LNCaP clone FGC (cell line): ENCODE data around the gene FBN1.

ENCODE experiments used
- DNase-seq: peaks from one replicate; pipeline ENCODE4 v3.0.0-alpha.2; 2011; ENCODE audit warnings: low read depth
- H3K4me3 ChIP-seq: 2 replicates; pipeline ENCODE4 v1.5.1; 2011; ENCODE audit warnings: mild to moderate bottlenecking, low read depth, low read length, control low read depth
- TF ChIP-seq, protein P1 (sequence below): IDR thresholded peaks from 2 replicates; pipeline ENCODE4 v1.5.1; 2012; ENCODE audit warnings: mild to moderate bottlenecking; ENCODE audit not compliant: control insufficient read depth, insufficient read depth; ENCODE audit errors: extremely low read depth

The FBN1 gene

DNA sequence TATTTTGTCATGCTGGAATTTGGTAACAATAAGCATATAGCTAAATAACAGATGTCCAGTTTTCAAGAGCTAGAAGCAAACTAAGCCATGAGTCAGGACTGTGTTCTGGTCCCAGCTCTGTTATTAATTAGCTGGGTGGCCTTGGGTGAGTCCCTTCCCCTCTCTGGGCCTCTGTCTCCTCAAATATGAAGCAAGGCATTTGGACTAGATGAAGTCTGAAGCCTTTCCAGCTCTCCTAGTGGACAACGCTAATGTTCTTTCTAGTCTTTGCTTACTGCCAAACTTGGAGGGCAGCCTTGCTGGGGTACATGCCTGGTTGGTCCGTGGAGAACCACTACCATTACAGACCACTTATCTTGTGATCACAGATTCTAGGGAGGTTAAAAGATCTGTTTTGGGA, 186.6 kb downstream of the FBN1 start:
- TF ChIP-seq, protein P1, sequence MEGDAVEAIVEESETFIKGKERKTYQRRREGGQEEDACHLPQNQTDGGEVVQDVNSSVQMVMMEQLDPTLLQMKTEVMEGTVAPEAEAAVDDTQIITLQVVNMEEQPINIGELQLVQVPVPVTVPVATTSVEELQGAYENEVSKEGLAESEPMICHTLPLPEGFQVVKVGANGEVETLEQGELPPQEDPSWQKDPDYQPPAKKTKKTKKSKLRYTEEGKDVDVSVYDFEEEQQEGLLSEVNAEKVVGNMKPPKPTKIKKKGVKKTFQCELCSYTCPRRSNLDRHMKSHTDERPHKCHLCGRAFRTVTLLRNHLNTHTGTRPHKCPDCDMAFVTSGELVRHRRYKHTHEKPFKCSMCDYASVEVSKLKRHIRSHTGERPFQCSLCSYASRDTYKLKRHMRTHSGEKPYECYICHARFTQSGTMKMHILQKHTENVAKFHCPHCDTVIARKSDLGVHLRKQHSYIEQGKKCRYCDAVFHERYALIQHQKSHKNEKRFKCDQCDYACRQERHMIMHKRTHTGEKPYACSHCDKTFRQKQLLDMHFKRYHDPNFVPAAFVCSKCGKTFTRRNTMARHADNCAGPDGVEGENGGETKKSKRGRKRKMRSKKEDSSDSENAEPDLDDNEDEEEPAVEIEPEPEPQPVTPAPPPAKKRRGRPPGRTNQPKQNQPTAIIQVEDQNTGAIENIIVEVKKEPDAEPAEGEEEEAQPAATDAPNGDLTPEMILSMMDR: no peak
- H3K4me3 ChIP-seq: no peak overlapping the region
- no peak for DNase-seq

DNA sequence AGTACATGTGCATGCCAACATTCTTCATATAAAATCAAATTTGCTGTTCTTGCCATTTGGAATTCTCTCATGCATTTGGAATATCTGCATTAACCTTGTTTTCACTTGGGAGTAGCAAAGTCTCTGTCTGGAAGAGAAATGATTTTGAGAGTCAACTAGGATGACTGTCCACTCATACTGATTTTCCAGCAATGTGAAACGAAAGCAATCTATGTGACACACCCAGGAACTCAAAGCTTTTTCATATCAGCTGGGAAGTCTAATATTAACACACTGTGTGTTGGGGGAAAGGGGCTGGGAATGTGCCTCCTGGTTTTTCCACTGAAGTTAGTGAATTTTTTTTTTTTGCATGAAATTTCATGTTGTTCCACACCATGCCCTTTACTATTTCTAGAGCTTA, 189.4 kb downstream of the FBN1 start:
- no peak for DNase-seq
- TF ChIP-seq, protein P1: no peak
- H3K4me3 ChIP-seq: no peak overlapping the region

DNA sequence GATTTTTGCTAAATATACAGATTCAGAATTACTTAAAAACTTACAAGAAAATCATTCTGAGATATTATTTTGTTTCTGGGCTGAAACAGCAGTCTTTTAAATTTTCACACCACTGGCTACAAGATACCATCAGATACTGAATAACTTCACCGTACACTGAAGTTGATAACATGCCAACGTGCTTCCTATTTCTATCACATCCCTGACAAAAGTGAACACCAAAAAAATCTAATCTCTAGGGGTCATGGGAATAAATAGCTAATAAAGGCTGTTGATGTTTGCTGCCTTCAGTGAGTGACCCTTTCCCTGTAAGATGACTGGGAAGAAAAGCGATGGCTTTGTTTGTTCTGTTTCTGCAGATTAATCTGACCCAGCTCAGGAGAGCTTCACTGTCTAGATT, 193.8 kb downstream of the FBN1 start:
- TF ChIP-seq, protein P1: no peak
- no peak overlapping the region for H3K4me3 ChIP-seq
- no peak for DNase-seq

DNA sequence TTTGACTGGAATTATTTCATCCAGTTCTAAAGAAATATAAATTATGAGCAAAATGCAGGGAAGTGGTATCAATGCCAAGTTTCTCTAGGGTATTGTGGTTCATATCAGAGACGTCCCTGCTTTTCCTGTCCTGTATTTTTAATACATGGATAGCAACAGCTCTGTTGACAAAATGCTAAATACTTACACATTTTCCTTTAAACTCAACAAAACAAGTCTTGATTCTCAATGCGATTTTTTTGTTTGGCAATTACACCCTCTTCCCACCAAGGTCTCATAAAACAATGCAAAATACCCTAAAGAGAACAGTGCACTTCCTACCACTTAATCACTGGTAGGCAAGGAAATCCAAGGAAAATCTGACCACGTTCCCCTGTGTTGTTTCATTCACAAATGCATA, 194.3 kb downstream of the FBN1 start:
- TF ChIP-seq, protein P1: no peak
- H3K4me3 ChIP-seq: no peak overlapping the region
- DNase-seq: no peak

DNA sequence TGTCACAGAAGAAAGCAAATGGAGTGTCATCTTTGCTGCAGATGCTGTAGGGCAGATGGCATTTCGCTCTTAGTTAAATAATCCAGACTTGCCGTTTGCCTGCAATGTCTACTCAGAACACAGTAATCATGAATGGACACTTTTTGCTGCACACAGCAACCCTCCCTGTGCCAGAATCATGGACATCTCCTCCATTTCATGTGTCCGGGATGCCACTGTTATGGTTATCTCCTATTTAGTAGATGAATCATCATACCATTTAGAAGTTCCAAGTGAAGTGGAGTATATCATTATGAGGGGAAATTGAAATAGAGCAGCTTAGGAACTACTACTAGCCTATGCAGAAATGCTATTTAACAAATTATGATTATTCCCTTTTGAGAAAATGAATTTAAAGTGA, 195.8 kb downstream of the FBN1 start:
- TF ChIP-seq, protein P1: no peak
- no peak for DNase-seq

DNA sequence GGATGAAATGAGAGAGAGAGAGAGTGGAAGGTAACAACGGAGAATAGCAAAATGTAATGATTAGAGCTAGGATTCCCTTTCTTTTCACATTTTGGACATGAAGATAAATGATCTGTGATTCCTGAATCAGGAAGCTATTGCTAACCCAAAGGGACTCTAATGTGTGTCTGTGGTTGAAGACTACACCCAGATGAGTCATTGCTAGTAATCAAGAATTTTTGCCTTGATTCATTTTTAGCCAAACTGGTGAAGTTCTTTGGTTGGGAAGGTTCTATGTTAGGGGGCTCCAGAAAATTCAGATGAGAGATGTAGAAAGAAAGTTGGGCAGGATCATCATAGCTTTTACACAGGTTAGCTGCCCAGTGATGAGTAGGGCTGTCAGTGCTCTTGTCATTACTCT, 197.9 kb downstream of the FBN1 start:
- DNase-seq: no peak
- no peak overlapping the region for H3K4me3 ChIP-seq
- TF ChIP-seq, protein P1: no peak

More for the DNA sequence above, 195.8 kb downstream of the FBN1 start:
- no peak overlapping the region for H3K4me3 ChIP-seq

DNA sequence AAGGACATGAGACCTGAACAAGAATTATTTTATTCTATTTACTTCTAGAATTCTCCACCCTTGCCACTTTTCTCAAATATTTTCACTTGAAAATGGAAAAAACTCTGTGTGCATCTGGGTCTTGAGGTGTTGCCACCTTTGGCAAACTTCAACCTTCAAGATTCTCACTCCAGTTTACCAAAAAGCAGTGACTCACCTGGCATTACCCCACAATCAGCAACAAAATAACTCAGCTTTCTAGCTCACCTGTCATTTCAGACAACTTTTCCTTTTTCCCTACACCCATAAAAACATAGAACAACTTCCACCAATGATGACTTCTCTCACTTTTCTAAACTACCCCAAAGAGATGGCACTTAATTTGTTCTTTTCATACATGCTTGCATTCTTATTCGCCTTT, 198.5 kb downstream of the FBN1 start:
- TF ChIP-seq, protein P1: no peak
- H3K4me3 ChIP-seq: no peak overlapping the region
- no peak for DNase-seq
